ENCODE results near the gene PTP4A2. TPM values are rescaled to one million over a fixed set of nuclear protein-coding genes. Genes with fewer than 3 reads are reported as not detected.

Gene PTP4A2
- total and polyA plus RNA-seq, 10 of the 15 experiments (the other 5 are each of a cell fraction or from before 2014, with no cell fraction given) = 180 to 909 (median 375) TPM

DNA sequence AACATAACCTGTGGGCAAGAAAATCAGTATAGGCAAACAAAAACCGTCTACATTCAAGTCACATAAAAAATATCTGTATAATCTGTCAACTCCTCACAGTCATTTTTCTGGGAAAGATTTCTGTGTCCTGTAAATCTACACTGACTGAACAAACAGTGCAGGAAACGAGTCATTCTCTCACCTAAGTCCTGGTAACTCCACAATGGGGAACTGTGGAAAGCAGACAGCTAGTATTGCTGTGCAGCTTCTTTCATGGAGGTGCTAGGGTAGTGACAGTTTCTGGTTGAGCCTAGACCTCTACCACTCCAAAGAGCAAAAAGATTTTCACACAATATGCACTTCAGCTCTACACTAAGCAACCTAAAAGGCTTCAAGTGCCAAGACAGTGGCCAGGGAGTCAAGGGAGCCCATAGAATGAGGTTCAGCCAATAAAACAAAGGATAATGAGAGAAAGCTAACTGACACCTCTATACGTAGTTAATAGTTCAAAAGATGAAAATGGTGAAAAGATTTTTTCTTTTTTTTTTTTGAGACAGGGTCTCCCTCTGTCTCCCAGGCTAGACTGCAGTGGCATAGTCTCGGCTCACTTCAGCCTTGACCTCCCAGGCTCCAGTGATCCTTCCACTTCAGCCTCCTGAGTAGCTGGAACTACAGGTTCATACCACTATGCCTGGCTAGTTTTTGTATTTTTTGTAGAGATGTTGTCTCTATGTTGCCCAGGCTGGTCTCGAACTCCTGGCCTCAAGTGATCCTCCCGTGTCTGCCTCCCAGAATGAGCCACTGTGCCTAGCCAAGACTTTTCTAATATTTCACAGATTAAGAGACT is 5.5 kb downstream of the PTP4A2 start (continued):
- TF ChIP-seq SMAD1 (IDR thresholded peaks at IDR 0.05; ENCODE audit: low read depth, partially characterized antibody) (no peak), PML (IDR thresholded peaks at IDR 0.05; ENCODE audit: low read length) (no peak; the same call in 1 of the 2 replicates), RBBP5 (conservative IDR thresholded peaks at IDR 0.05) (no peak), SMC3 (IDR thresholded peaks at IDR 0.05; ENCODE audit: borderline replicate concordance, low read length) (no peak), POLR2AphosphoS5 (IDR thresholded peaks at IDR 0.05; ENCODE audit: low read length) (peak; percentile 44; the same call in 1 of the 2 replicates), TCF7 (IDR thresholded peaks at IDR 0.05; ENCODE audit: borderline replicate concordance) (no peak), RAD21 (IDR thresholded peaks at IDR 0.05; ENCODE audit: insufficient read depth, low read depth, low read length) (no peak), ZNF24 (IDR thresholded peaks at IDR 0.05) (0 out of 2 replicates have a peak, but pooled peaks have one; percentile 7), SP1 (IDR thresholded peaks at IDR 0.05; ENCODE audit: low read depth, low read length) (no peak), ZBED1 (IDR thresholded peaks at IDR 0.05; ENCODE audit: borderline replicate concordance) (no peak), LARP7 (IDR thresholded peaks at IDR 0.05) (no peak), BRCA1 (IDR thresholded peaks at IDR 0.05; ENCODE audit: low read depth, low read length) (no peak), RAD51 (IDR thresholded peaks at IDR 0.05) (no peak), SMARCA5 (IDR thresholded peaks at IDR 0.05) (peak; percentile 55; the same call in 1 of the 2 replicates), WRNIP1 (IDR thresholded peaks at IDR 0.05; ENCODE audit: borderline replicate concordance, low read depth, low read length) (peak; percentile 71; the same call in 1 of the 2 replicates), NFYB (IDR thresholded peaks at IDR 0.05; ENCODE audit: insufficient read depth, low read depth, low read length) (0 out of 2 replicates have a peak, but pooled peaks have one; percentile 6), SIN3A (IDR thresholded peaks at IDR 0.05; ENCODE audit: low read depth, low read length) (no peak), KAT2A (conservative IDR thresholded peaks at IDR 0.05; ENCODE audit: control insufficient read depth, low read depth, low read length) (no peak), ZNF274 (IDR thresholded peaks at IDR 0.05; ENCODE audit: insufficient read depth, insufficient read length) (no peak), CEBPB (IDR thresholded peaks at IDR 0.05; ENCODE audit: borderline replicate concordance in 1 of 2, low read depth in 2 of 2, low read length in 2 of 2) (no peak), STAT1 (conservative IDR thresholded peaks at IDR 0.05) (no peak), HCFC1 (IDR thresholded peaks at IDR 0.05; ENCODE audit: low read length) (no peak), FOS (IDR thresholded peaks at IDR 0.05; ENCODE audit: borderline replicate concordance, extremely low read depth, insufficient read length) (no peak), EED (IDR thresholded peaks at IDR 0.05; ENCODE audit: low read depth) (peak; percentile 76), SUZ12 (IDR thresholded peaks at IDR 0.05; ENCODE audit: unreplicated experiment) (no peak), RELA (IDR thresholded peaks at IDR 0.05; ENCODE audit: borderline replicate concordance, partially characterized antibody) (no peak), PAX5 (IDR thresholded peaks at IDR 0.05; ENCODE audit: borderline replicate concordance, low read depth, low read length) (no peak)
- TF ChIP-seq, protein P1, sequence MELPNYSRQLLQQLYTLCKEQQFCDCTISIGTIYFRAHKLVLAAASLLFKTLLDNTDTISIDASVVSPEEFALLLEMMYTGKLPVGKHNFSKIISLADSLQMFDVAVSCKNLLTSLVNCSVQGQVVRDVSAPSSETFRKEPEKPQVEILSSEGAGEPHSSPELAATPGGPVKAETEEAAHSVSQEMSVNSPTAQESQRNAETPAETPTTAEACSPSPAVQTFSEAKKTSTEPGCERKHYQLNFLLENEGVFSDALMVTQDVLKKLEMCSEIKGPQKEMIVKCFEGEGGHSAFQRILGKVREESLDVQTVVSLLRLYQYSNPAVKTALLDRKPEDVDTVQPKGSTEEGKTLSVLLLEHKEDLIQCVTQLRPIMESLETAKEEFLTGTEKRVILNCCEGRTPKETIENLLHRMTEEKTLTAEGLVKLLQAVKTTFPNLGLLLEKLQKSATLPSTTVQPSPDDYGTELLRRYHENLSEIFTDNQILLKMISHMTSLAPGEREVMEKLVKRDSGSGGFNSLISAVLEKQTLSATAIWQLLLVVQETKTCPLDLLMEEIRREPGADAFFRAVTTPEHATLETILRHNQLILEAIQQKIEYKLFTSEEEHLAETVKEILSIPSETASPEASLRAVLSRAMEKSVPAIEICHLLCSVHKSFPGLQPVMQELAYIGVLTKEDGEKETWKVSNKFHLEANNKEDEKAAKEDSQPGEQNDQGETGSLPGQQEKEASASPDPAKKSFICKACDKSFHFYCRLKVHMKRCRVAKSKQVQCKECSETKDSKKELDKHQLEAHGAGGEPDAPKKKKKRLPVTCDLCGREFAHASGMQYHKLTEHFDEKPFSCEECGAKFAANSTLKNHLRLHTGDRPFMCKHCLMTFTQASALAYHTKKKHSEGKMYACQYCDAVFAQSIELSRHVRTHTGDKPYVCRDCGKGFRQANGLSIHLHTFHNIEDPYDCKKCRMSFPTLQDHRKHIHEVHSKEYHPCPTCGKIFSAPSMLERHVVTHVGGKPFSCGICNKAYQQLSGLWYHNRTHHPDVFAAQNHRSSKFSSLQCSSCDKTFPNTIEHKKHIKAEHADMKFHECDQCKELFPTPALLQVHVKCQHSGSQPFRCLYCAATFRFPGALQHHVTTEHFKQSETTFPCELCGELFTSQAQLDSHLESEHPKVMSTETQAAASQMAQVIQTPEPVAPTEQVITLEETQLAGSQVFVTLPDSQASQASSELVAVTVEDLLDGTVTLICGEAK (IDR thresholded peaks at IDR 0.05; ENCODE audit: borderline replicate concordance) = no peak
- TF ChIP-seq, protein P2, sequence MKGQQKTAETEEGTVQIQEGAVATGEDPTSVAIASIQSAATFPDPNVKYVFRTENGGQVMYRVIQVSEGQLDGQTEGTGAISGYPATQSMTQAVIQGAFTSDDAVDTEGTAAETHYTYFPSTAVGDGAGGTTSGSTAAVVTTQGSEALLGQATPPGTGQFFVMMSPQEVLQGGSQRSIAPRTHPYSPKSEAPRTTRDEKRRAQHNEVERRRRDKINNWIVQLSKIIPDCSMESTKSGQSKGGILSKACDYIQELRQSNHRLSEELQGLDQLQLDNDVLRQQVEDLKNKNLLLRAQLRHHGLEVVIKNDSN (IDR thresholded peaks at IDR 0.05; ENCODE audit: borderline replicate concordance, extremely low read length, insufficient read depth, low read depth, low read length) = no peak

All from GM12878 (cell line).